Measurements from ENCODE around the gene FOXP1. TPM values are rescaled to one million over a fixed set of nuclear protein-coding genes. Genes with fewer than 3 reads are reported as not detected.

Gene FOXP1
- total RNA-seq, 1 donor from 2014 or later = 128 TPM

DNA sequence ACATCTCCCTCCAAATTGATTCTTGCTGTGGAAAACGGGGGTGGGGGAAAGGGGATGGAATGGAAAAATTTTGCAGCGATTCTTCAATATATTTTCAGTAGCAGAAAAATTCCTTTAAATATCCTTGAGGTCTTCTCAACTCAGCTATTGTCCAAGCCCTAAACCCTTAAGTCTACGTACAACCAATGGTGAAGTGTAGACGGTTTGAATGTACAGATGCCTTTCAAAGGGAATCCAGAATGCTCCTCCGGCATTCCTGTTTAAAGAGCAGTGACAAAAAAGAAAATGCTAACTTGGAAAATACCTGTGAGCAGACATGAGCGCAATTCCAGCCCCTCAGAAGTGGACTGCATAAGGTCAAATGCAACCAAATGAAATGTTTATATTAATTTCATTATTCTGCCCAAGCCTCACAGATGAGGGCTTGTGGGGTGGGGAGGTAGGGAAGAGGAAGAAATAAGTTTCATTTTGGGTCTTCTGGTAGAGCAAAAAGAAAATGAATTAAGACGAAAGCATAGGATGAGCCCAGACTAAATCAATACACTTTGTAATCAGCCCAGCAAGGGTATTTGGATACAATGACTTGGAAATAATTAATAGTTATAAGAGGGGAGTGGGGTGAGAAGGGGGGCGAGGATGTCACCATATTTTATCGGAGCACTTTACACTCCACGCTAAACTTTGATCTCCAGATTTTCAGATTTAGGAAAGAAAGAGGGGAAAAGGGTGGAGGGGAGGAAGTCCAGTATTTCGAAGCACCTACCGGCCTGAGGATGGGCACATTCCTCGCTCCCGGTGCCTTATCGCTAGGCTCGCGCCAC, 2.7 kb downstream of the FOXP1 start:
- Histone ChIP-seq H3K4me3 (peak overlapping the region; percentile 78 to 84), H3K36me3 (no peaks in the 10 kb centered on the region), H3K27me3 (no peaks in the 10 kb centered on the region), H3K27ac (peak overlapping the region; percentile 98), H3K9me3 (no peaks in the 10 kb centered on the region), H3K4me1 (peaks cover 21% of the 10 kb centered on the region)
- TF ChIP-seq, protein P1, sequence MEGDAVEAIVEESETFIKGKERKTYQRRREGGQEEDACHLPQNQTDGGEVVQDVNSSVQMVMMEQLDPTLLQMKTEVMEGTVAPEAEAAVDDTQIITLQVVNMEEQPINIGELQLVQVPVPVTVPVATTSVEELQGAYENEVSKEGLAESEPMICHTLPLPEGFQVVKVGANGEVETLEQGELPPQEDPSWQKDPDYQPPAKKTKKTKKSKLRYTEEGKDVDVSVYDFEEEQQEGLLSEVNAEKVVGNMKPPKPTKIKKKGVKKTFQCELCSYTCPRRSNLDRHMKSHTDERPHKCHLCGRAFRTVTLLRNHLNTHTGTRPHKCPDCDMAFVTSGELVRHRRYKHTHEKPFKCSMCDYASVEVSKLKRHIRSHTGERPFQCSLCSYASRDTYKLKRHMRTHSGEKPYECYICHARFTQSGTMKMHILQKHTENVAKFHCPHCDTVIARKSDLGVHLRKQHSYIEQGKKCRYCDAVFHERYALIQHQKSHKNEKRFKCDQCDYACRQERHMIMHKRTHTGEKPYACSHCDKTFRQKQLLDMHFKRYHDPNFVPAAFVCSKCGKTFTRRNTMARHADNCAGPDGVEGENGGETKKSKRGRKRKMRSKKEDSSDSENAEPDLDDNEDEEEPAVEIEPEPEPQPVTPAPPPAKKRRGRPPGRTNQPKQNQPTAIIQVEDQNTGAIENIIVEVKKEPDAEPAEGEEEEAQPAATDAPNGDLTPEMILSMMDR (IDR thresholded peaks at IDR 0.05) = no peak
- TF ChIP-seq POLR2A (IDR thresholded peaks at IDR 0.05) = no peak
- no peak for TF ChIP-seq POLR2AphosphoS5 (IDR thresholded peaks at IDR 0.05; ENCODE audit: insufficient read depth in 1 of 2, low read depth in 1 of 2)
- intact Hi-C loops (cut with DNase I) = loop anchor here (5.0 kb wide), 2 partner anchors 274 to 519 kb away; no protein-coding TSS in a partner anchor
- DNase-seq (ENCODE audit: extremely low spot score in 2 of 2) = no peak

DNA sequence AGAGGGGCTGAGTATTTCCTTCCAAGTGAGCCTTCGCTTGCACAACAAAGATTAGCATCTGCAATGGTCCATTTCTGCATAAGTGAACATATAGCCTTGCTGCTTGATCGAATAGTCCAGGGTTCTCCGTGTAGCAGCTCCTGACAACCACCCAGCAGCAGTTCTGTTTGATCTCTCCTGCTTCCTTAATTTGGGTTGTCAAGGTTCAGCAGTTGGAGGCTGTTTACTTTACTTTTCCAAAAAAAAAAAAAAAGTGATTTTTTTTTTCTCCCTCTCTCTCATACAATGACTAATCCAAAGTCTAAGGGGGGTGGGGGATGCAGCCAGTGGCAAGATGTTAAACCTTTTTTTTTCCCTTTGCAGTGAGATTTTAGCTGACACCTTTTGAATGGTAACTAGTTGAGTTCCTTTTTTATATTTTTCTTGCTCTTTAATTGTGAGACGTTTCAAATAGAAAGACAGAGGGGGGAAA, 3.6 kb downstream of the FOXP1 start:
- intact Hi-C loops (cut with DNase I) = loop anchor here (5.0 kb wide), 2 partner anchors 273 to 518 kb away; no protein-coding TSS in a partner anchor
- peak overlapping the region; percentile 98 for H3K27ac ChIP-seq
- peaks cover 12% of the 10 kb centered on the region for H3K4me1 ChIP-seq
- no peak for DNase-seq (ENCODE audit: extremely low spot score in 2 of 2)
- H3K9me3 ChIP-seq = no peaks in the 10 kb centered on the region
- TF ChIP-seq POLR2AphosphoS5 (IDR thresholded peaks at IDR 0.05; ENCODE audit: insufficient read depth in 1 of 2, low read depth in 1 of 2) = no peak
- TF ChIP-seq POLR2A (IDR thresholded peaks at IDR 0.05) = no peak
- TF ChIP-seq, protein P1 (IDR thresholded peaks at IDR 0.05) = no peak
- H3K4me3 ChIP-seq = peak overlapping the region in 1 of 2 donors; percentile 78
- H3K36me3 ChIP-seq = no peaks in the 10 kb centered on the region
- H3K27me3 ChIP-seq = no peaks in the 10 kb centered on the region

DNA sequence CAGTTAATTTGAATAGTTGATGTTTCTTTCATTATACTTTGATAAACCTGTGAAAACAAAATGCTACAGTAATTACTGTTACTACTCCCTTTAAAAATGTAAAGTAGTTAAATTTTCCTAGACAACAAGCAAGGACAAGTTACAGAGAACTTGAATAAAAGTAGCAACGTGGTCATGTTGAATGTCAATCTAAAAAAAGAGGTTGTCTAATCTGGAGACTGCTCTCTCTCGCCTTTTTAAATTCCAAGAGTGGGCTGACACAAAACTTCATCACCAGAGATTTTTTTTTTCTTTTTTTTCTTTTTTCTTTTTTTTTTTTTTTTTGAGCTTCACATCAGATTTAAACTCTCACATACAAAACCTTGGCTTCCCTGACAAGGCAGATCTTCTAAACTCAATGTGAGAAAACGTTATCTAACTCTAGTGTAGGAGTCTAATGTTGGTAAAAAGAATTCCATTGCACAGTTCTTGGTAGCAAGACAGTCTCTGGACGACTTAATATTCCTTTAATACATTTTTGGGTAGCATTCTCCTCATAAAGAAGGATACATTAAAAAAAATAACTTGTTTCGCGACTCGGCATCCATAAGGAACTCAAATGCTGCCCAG, 4.1 kb downstream of the FOXP1 start:
- H3K4me3 ChIP-seq = peak overlapping the region in 1 of 2 donors; percentile 78
- intact Hi-C loops (cut with DNase I) = no loop called here

DNA sequence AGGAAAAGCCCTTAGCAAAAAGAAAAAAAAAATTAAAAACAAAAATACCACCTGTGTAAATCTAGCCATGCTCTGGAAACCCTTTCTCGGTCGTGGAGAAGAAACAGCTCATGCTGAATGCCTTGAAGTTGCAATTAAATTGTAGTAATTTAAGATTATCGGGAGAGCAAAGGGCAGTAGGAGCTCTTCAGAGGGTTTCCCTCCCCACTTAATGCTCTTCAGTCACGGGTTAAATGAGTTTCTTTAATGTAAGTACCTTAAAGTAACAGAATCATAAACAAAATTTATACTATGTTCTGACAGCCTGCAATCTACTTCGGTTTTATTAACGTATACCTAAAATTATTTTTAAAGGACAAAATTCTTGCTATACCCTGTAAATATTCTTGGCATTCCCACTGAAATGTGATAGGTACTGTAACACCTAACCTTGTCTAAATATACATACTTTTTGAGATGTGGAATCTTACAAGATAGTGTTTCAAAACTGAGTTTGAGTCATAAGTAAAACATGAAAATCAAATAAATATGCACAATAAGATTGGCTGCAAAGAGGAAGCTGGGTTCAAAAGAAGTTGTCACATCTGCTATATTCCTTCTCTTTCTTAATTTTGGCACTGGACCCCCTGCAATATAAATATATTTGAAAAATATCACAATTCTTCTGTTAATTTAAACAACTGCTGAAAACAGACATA, 5.3 kb downstream of the FOXP1 start:
- H3K36me3 ChIP-seq = no peaks in the 10 kb centered on the region
- TF ChIP-seq, protein P1 (IDR thresholded peaks at IDR 0.05) = no peak
- TF ChIP-seq POLR2A (IDR thresholded peaks at IDR 0.05) (no peak), POLR2AphosphoS5 (IDR thresholded peaks at IDR 0.05; ENCODE audit: insufficient read depth in 1 of 2, low read depth in 1 of 2) (no peak)

More for the DNA sequence above, 4.1 kb downstream of the FOXP1 start:
- peak overlapping the region; percentile 14 for H3K27ac ChIP-seq
- H3K36me3 ChIP-seq = no peaks in the 10 kb centered on the region
- TF ChIP-seq, protein P1 (IDR thresholded peaks at IDR 0.05) = no peak
- no peak for TF ChIP-seq POLR2AphosphoS5 (IDR thresholded peaks at IDR 0.05; ENCODE audit: insufficient read depth in 1 of 2, low read depth in 1 of 2)
- TF ChIP-seq POLR2A (IDR thresholded peaks at IDR 0.05) = no peak
- H3K9me3 ChIP-seq = no peaks in the 10 kb centered on the region
- peaks cover 13% of the 10 kb centered on the region for H3K4me1 ChIP-seq
- no peak for DNase-seq (ENCODE audit: extremely low spot score in 2 of 2)
- no peaks in the 10 kb centered on the region for H3K27me3 ChIP-seq

More for the DNA sequence above, 5.3 kb downstream of the FOXP1 start:
- peak overlapping the region; percentile 28 for H3K27ac ChIP-seq
- H3K27me3 ChIP-seq = no peaks in the 10 kb centered on the region
- H3K9me3 ChIP-seq = no peaks in the 10 kb centered on the region
- intact Hi-C loops (cut with DNase I) = no loop called here
- H3K4me1 ChIP-seq = peaks cover 21% of the 10 kb centered on the region
- DNase-seq (ENCODE audit: extremely low spot score in 2 of 2) = no peak
- no peak overlapping the region for H3K4me3 ChIP-seq
